AG04450 (cell line): ENCODE results near the gene NCAM1. TPM values are rescaled to one million over a fixed set of nuclear protein-coding genes. Genes with fewer than 3 reads are reported as not detected.

Source experiments
- CTCF ChIA-PET: fragments of 300-600, 350-600 bp; formaldehyde crosslinking; extraction: SDS; loops from one replicate; lab custom pipeline; 2022; ENCODE audit warnings: antibody characterized with exemption, inconsistent platforms; lab: Charles Lee
- POLR2A ChIA-PET: fragments of 350-600 bp; formaldehyde crosslinking; extraction: SDS; loops from one replicate; lab custom pipeline; 2021; ENCODE audit warnings: antibody characterized with exemption, inconsistent platforms; lab: Yijun Ruan, JAX
- DNase-seq: peaks from one replicate; pipeline ENCODE4 v3.0.0-alpha.2; 2011; ENCODE audit warnings: low read depth, low spot score
- H3K27ac ChIP-seq: one replicate; pipeline ENCODE4 v1.5.1; 2012; ENCODE audit warnings: low read depth, low read length, control low read depth
- H3K27me3 ChIP-seq: one replicate; pipeline ENCODE4 v1.6.0; 2012; ENCODE audit warnings: low read length; ENCODE audit not compliant: control insufficient read depth, insufficient read depth
- H3K4me3 ChIP-seq: 2 replicates; pipeline ENCODE4 v1.5.1; 2011; ENCODE audit warnings: mild to moderate bottlenecking, low read depth, low read length, control low read depth
- H3K9me3 ChIP-seq: 2 replicates; pipeline ENCODE4 v1.5.1; 2012; ENCODE audit warnings: low read length; ENCODE audit not compliant: control insufficient read depth, insufficient read depth
- CTCF ChIP-seq: IDR thresholded peaks from 2 replicates; pipeline ENCODE4 v1.5.1; 2011; ENCODE audit warnings: low read depth, low read length, control low read depth, inconsistent platforms
- polyA plus RNA-seq: library from polyadenylated mRNA; depleted of rRNA; stranded (reverse); fragments of >200 nt; gene quantifications from 2 replicates; pipeline ENCODE4 v1.2.3, GENCODE V29; 2011

The NCAM1 gene
- polyA plus RNA-seq, 1 experiment = not detected

GRCh38 chr11:112997857-112998466 lies 36.7 kb downstream of the NCAM1 start:
- Histone ChIP-seq H3K27me3 (no peaks in the 10 kb centered on the region), H3K4me3 (no peak overlapping the region), H3K27ac (no peak overlapping the region), H3K9me3 (no peaks in the 10 kb centered on the region)
- no peak for DNase-seq
- CTCF ChIA-PET = no interaction called here
- POLR2A ChIA-PET = no interaction called here
- no peak for TF ChIP-seq CTCF

- Histone ChIP-seq H3K27me3 (no peaks in the 10 kb centered on the region), H3K27ac (no peak overlapping the region), H3K4me3 (no peak overlapping the region), H3K9me3 (no peaks in the 10 kb centered on the region)
- CTCF ChIA-PET = no interaction called here
- TF ChIP-seq CTCF = no peak
- no peak for DNase-seq
- POLR2A ChIA-PET = no interaction called here
Observed at GRCh38 chr11:112999520-112999919, 38.3 kb downstream of the NCAM1 start.

GRCh38 chr11:113001709-113002108 lies 40.5 kb downstream of the NCAM1 start:
- TF ChIP-seq CTCF = no peak
- Histone ChIP-seq H3K27ac (no peak overlapping the region), H3K4me3 (no peak overlapping the region), H3K9me3 (no peaks in the 10 kb centered on the region), H3K27me3 (no peaks in the 10 kb centered on the region)
- ChIA-PET POLR2A (no interaction called here), CTCF (no interaction called here)
- no peak for DNase-seq

GRCh38 chr11:113006896-113007445 lies 45.8 kb downstream of the NCAM1 start:
- TF ChIP-seq CTCF = no peak
- CTCF ChIA-PET = no interaction called here
- no peaks in the 10 kb centered on the region for H3K9me3 ChIP-seq
- H3K27ac ChIP-seq = no peak overlapping the region
- no peak overlapping the region for H3K4me3 ChIP-seq
- DNase-seq = no peak
- POLR2A ChIA-PET = no interaction called here
- no peaks in the 10 kb centered on the region for H3K27me3 ChIP-seq

- no peak for DNase-seq
- POLR2A ChIA-PET = no interaction called here
- no peak overlapping the region for H3K4me3 ChIP-seq
- no peak overlapping the region for H3K27ac ChIP-seq
- H3K9me3 ChIP-seq = no peaks in the 10 kb centered on the region
- no peak for TF ChIP-seq CTCF
- CTCF ChIA-PET = no interaction called here
- peaks cover 2% of the 10 kb centered on the region for H3K27me3 ChIP-seq
Observed at GRCh38 chr11:113014262-113015097, 53.3 kb downstream of the NCAM1 start.
